Activated naive CD8-positive, alpha-beta T cell treated with anti-CD3 and anti-CD28 coated beads, Interleukin-2, amount 50 U/mL, for 24 hours (primary cell): ENCODE results near the gene RNASE1.

ENCODE experiments used
- ATAC-seq: fragments of 150-1000 bp; cut with Tn5 transposase; one replicate; pipeline ENCODE4 v1.10.0; 2021
- DNase-seq: peaks from one replicate; pipeline ENCODE4 v3.0.0; 2021
- H3K27ac Mint-ChIP-seq: one replicate; pipeline ENCODE4 v1.8.0; 2021; ENCODE audit warnings: mild to moderate bottlenecking, mixed read lengths
- H3K27me3 Mint-ChIP-seq: one replicate; pipeline ENCODE4 v1.8.0; 2021; ENCODE audit warnings: mixed read lengths
- H3K36me3 Mint-ChIP-seq: one replicate; pipeline ENCODE4 v1.8.0; 2021; ENCODE audit warnings: low read depth, mixed read lengths
- H3K4me1 Mint-ChIP-seq: one replicate; pipeline ENCODE4 v1.8.0; 2021; ENCODE audit warnings: mixed read lengths
- H3K4me3 Mint-ChIP-seq: one replicate; pipeline ENCODE4 v1.8.0; 2021; ENCODE audit warnings: mild to moderate bottlenecking, moderate library complexity, mixed read lengths
- H3K9me3 Mint-ChIP-seq: one replicate; pipeline ENCODE4 v1.8.0; 2021; ENCODE audit warnings: mixed read lengths

The RNASE1 gene

GRCh38 chr14:20797164-20797563 lies 5.5 kb downstream of the RNASE1 start:
- no peaks in the 10 kb centered on the region for H3K9me3 Mint-ChIP-seq

GRCh38 chr14:20794644-20795369 lies 7.8 kb downstream of the RNASE1 start:
- Mint-ChIP-seq H3K27ac (no peak overlapping the region), H3K9me3 (no peaks in the 10 kb centered on the region), H3K36me3 (no peaks in the 10 kb centered on the region), H3K4me1 (peaks cover 10% of the 10 kb centered on the region), H3K27me3 (no peaks in the 10 kb centered on the region), H3K4me3 (no peak overlapping the region)
- DNase-seq (no peak), ATAC-seq (no peak)

More at GRCh38 chr14:20797164-20797563, 5.5 kb downstream of the RNASE1 start:
- no peak for DNase-seq
- peaks cover 3% of the 10 kb centered on the region for H3K27me3 Mint-ChIP-seq
- no peak overlapping the region for H3K27ac Mint-ChIP-seq
- no peak overlapping the region for H3K4me3 Mint-ChIP-seq
- peaks cover 7% of the 10 kb centered on the region for H3K4me1 Mint-ChIP-seq
- no peak for ATAC-seq
- no peaks in the 10 kb centered on the region for H3K36me3 Mint-ChIP-seq

- Mint-ChIP-seq H3K4me1 (peaks cover 5% of the 10 kb centered on the region), H3K27me3 (no peaks in the 10 kb centered on the region), H3K9me3 (no peaks in the 10 kb centered on the region), H3K4me3 (no peak overlapping the region), H3K27ac (no peak overlapping the region), H3K36me3 (no peaks in the 10 kb centered on the region)
- no peak for ATAC-seq
- no peak for DNase-seq
Measured at GRCh38 chr14:20792556-20792955, 10.1 kb downstream of the RNASE1 start.

- no peaks in the 10 kb centered on the region for H3K36me3 Mint-ChIP-seq
- DNase-seq = no peak
- ATAC-seq = no peak
- H3K27ac Mint-ChIP-seq = no peak overlapping the region
- no peak overlapping the region for H3K4me3 Mint-ChIP-seq
- H3K9me3 Mint-ChIP-seq = no peaks in the 10 kb centered on the region
- peaks cover 6% of the 10 kb centered on the region for H3K4me1 Mint-ChIP-seq
- H3K27me3 Mint-ChIP-seq = no peaks in the 10 kb centered on the region
Measured at GRCh38 chr14:20791597-20791996, 11.0 kb downstream of the RNASE1 start.

GRCh38 chr14:20791187-20791586 lies 11.5 kb downstream of the RNASE1 start:
- Mint-ChIP-seq H3K27ac (no peak overlapping the region), H3K27me3 (no peaks in the 10 kb centered on the region), H3K9me3 (no peaks in the 10 kb centered on the region), H3K4me1 (peaks cover 6% of the 10 kb centered on the region), H3K36me3 (no peaks in the 10 kb centered on the region), H3K4me3 (no peak overlapping the region)
- ATAC-seq (no peak), DNase-seq (no peak)

- H3K27ac Mint-ChIP-seq = no peak overlapping the region
- no peaks in the 10 kb centered on the region for H3K27me3 Mint-ChIP-seq
- H3K4me1 Mint-ChIP-seq = peaks cover 6% of the 10 kb centered on the region
- H3K4me3 Mint-ChIP-seq = no peak overlapping the region
- DNase-seq = no peak
- no peaks in the 10 kb centered on the region for H3K9me3 Mint-ChIP-seq
- no peak for ATAC-seq
- H3K36me3 Mint-ChIP-seq = no peaks in the 10 kb centered on the region
Measured at GRCh38 chr14:20790464-20791116, 12.1 kb downstream of the RNASE1 start.

- Mint-ChIP-seq H3K9me3 (no peaks in the 10 kb centered on the region), H3K27ac (no peak overlapping the region), H3K4me1 (peaks cover 6% of the 10 kb centered on the region), H3K27me3 (no peaks in the 10 kb centered on the region), H3K4me3 (no peak overlapping the region), H3K36me3 (no peaks in the 10 kb centered on the region)
- no peak for DNase-seq
- no peak for ATAC-seq
Measured at GRCh38 chr14:20789230-20789813, 13.3 kb downstream of the RNASE1 start.

GRCh38 chr14:20787025-20787424 lies 15.6 kb downstream of the RNASE1 start:
- H3K36me3 Mint-ChIP-seq = no peaks in the 10 kb centered on the region

GRCh38 chr14:20782280-20782890 lies 20.3 kb downstream of the RNASE1 start:
- no peaks in the 10 kb centered on the region for H3K9me3 Mint-ChIP-seq
- H3K27ac Mint-ChIP-seq = peak overlapping the region; percentile 71
- peaks cover 30% of the 10 kb centered on the region for H3K4me1 Mint-ChIP-seq
- ATAC-seq = peak; percentile 46
- H3K27me3 Mint-ChIP-seq = no peaks in the 10 kb centered on the region
- H3K36me3 Mint-ChIP-seq = no peaks in the 10 kb centered on the region
- DNase-seq = peak; percentile 14
- H3K4me3 Mint-ChIP-seq = peak overlapping the region; percentile 64

More at GRCh38 chr14:20787025-20787424, 15.6 kb downstream of the RNASE1 start:
- no peak overlapping the region for H3K4me3 Mint-ChIP-seq
- no peak overlapping the region for H3K27ac Mint-ChIP-seq
- peaks cover 20% of the 10 kb centered on the region for H3K4me1 Mint-ChIP-seq
- H3K9me3 Mint-ChIP-seq = no peaks in the 10 kb centered on the region
- DNase-seq (no peak), ATAC-seq (no peak)
- H3K27me3 Mint-ChIP-seq = no peaks in the 10 kb centered on the region

- Mint-ChIP-seq H3K36me3 (no peaks in the 10 kb centered on the region), H3K27ac (peak overlapping the region; percentile 71), H3K27me3 (no peaks in the 10 kb centered on the region), H3K4me1 (peaks cover 30% of the 10 kb centered on the region), H3K4me3 (peak overlapping the region; percentile 64), H3K9me3 (no peaks in the 10 kb centered on the region)
- ATAC-seq (no peak), DNase-seq (peak; percentile 7)
Measured at GRCh38 chr14:20781803-20782202, 20.8 kb downstream of the RNASE1 start.

- H3K27me3 Mint-ChIP-seq = no peaks in the 10 kb centered on the region
- H3K4me3 Mint-ChIP-seq = no peak overlapping the region
- H3K27ac Mint-ChIP-seq = no peak overlapping the region
- H3K9me3 Mint-ChIP-seq = no peaks in the 10 kb centered on the region
- ATAC-seq = no peak
- peaks cover 4% of the 10 kb centered on the region for H3K4me1 Mint-ChIP-seq
- no peaks in the 10 kb centered on the region for H3K36me3 Mint-ChIP-seq
- no peak for DNase-seq
Measured at GRCh38 chr14:20775901-20776300, 26.7 kb downstream of the RNASE1 start.

GRCh38 chr14:20775043-20775442 lies 27.6 kb downstream of the RNASE1 start:
- Mint-ChIP-seq H3K36me3 (no peaks in the 10 kb centered on the region), H3K9me3 (no peaks in the 10 kb centered on the region), H3K27ac (no peak overlapping the region), H3K4me1 (peaks cover 1% of the 10 kb centered on the region), H3K27me3 (no peaks in the 10 kb centered on the region), H3K4me3 (no peak overlapping the region)
- ATAC-seq (no peak), DNase-seq (no peak)

GRCh38 chr14:20774258-20774824 lies 28.3 kb downstream of the RNASE1 start:
- no peaks in the 10 kb centered on the region for H3K4me1 Mint-ChIP-seq

GRCh38 chr14:20772650-20773049 lies 30.0 kb downstream of the RNASE1 start:
- H3K9me3 Mint-ChIP-seq = no peaks in the 10 kb centered on the region
- ATAC-seq (no peak), DNase-seq (no peak)
- peaks cover 2% of the 10 kb centered on the region for H3K27me3 Mint-ChIP-seq
- H3K36me3 Mint-ChIP-seq = no peaks in the 10 kb centered on the region
- H3K4me1 Mint-ChIP-seq = no peaks in the 10 kb centered on the region
- H3K4me3 Mint-ChIP-seq = no peak overlapping the region
- H3K27ac Mint-ChIP-seq = no peak overlapping the region

More at GRCh38 chr14:20774258-20774824, 28.3 kb downstream of the RNASE1 start:
- Mint-ChIP-seq H3K27ac (no peak overlapping the region), H3K36me3 (no peaks in the 10 kb centered on the region), H3K4me3 (no peak overlapping the region), H3K27me3 (peaks cover 1% of the 10 kb centered on the region), H3K9me3 (no peaks in the 10 kb centered on the region)
- ATAC-seq (no peak), DNase-seq (no peak)
